HL-60 (cell line): ENCODE data around the gene PMEPA1.

ENCODE experiments used
- DNase-seq, 2 experiments: peaks; one replicate each; pipeline ENCODE4 v3.0.0-alpha.2; 2010 to 2020; ENCODE audit warnings: low read depth in 1 of 2, low spot score in 1 of 2
- H3K27ac ChIP-seq: fragments of 250-450 bp; sonication (Bioruptor Pico); replicated peaks from 2 replicates; pipeline ENCODE4 v1.5.1; 2020; ENCODE audit warnings: mild to moderate bottlenecking, moderate library complexity
- H3K27me3 ChIP-seq: fragments of 250-450 bp; sonication (Bioruptor Pico); 2 replicates; pipeline ENCODE4 v1.5.1; 2021; ENCODE audit warnings: mild to moderate bottlenecking, moderate library complexity; ENCODE audit not compliant: insufficient read depth, poor library complexity, severe bottlenecking
- H3K4me3 ChIP-seq: replicated peaks from 2 replicates; pipeline ENCODE4 v1.5.1; 2011; ENCODE audit warnings: mild to moderate bottlenecking, control low read depth, low read length; ENCODE audit not compliant: insufficient read depth
- CTCF ChIP-seq: IDR thresholded peaks from one replicate; pipeline ENCODE4 v1.5.1; 2011; ENCODE audit warnings: low read length, control low read depth, inconsistent platforms; ENCODE audit not compliant: insufficient read depth
- GABPA ChIP-seq: IDR thresholded peaks from 2 replicates; pipeline ENCODE4 v1.6.1; 2012; ENCODE audit warnings: low read depth
- POLR2AphosphoS5 ChIP-seq: IDR thresholded peaks from 2 replicates; pipeline ENCODE4 v1.6.1; 2012; ENCODE audit warnings: low read depth
- REST ChIP-seq: IDR thresholded peaks from 2 replicates; pipeline ENCODE4 v1.6.1; 2012; ENCODE audit warnings: low read depth; ENCODE audit not compliant: insufficient replicate concordance
- SPI1 ChIP-seq: IDR thresholded peaks from 2 replicates; pipeline ENCODE4 v1.6.1; 2012; ENCODE audit warnings: low read depth, mild to moderate bottlenecking, borderline replicate concordance

The PMEPA1 gene

GRCh38 chr20:57618764-57619050 is 91.1 kb downstream of the PMEPA1 start:
- Histone ChIP-seq H3K27me3 (no peaks in the 10 kb centered on the region), H3K27ac (no peak overlapping the region), H3K4me3 (no peak overlapping the region)
- no peak for TF ChIP-seq CTCF
- TF ChIP-seq REST, result no peak
- no peak for TF ChIP-seq SPI1
- TF ChIP-seq POLR2AphosphoS5, result no peak
- no peak for TF ChIP-seq GABPA
- no peak for DNase-seq

- H3K27ac ChIP-seq, result no peak overlapping the region
- TF ChIP-seq CTCF (no peak), GABPA (no peak), POLR2AphosphoS5 (no peak), SPI1 (no peak), REST (no peak)
- DNase-seq, result peak in 1 of 2 experiments; percentile 17
- no peaks in the 10 kb centered on the region for H3K27me3 ChIP-seq
- H3K4me3 ChIP-seq, result no peak overlapping the region
These were observed 91.6 kb downstream of the PMEPA1 start for GRCh38 chr20:57618091-57618763.

- Histone ChIP-seq H3K27ac (no peak overlapping the region), H3K4me3 (no peak overlapping the region), H3K27me3 (no peaks in the 10 kb centered on the region)
- no peak for DNase-seq
- TF ChIP-seq REST (no peak), SPI1 (no peak), CTCF (no peak), POLR2AphosphoS5 (no peak), GABPA (no peak)
These were observed 92.6 kb downstream of the PMEPA1 start for GRCh38 chr20:57617079-57617795.
